Esophagus squamous epithelium (tissue), 5 donors: ENCODE results near the gene TMIE. TPM values are rescaled to one million over a fixed set of nuclear protein-coding genes. Genes with fewer than 3 reads are reported as not detected.
"Not testable (repeated sequence)": the region's sequence is repeated elsewhere in the genome, so short reads cannot be mapped to it uniquely, and the experiment has no call there.

ENCODE experiments used
- DNase-seq: peaks from one replicate; lab custom pipeline; 2025; lab: John Stamatoyannopoulos, UW
- H3K27ac ChIP-seq, 4 donors: fragments of 200-600 bp; sonication (generic); one replicate each; pipeline ENCODE4 v1.5.1; 2016 to 2019; ENCODE audit warnings: mild to moderate bottlenecking in 1 of 4
- H3K27me3 ChIP-seq, 4 donors: fragments of 200-600 bp; sonication (generic); 1 replicate in 3 of 4; 2 replicates in 1 of 4; pipeline versions ENCODE4 v1.5.1 to v1.6.0; 2017 to 2021; ENCODE audit warnings: antibody characterized with exemption in 1 of 4
- H3K36me3 ChIP-seq, 3 donors: fragments of 200-600 bp; sonication (generic); one replicate each; pipeline ENCODE4 v1.5.1; 2016 to 2019
- H3K4me1 ChIP-seq, 3 donors: fragments of 200-600 bp; sonication (generic); one replicate each; pipeline ENCODE4 v1.5.1; 2017 to 2019
- H3K4me3 ChIP-seq, 4 donors: fragments of 200-600 bp; sonication (generic); 1 replicate in 3 of 4; 2 replicates in 1 of 4; pipeline ENCODE4 v1.5.1; 2016 to 2019; ENCODE audit warnings: mild to moderate bottlenecking in 2 of 4, moderate library complexity in 1 of 4
- H3K9me3 ChIP-seq, 3 donors: fragments of 200-600 bp; sonication (generic); one replicate each; pipeline ENCODE4 v1.5.1; 2016 to 2019
- POLR2A ChIP-seq, 4 donors: fragments of 450-650 bp; IDR thresholded peaks; one replicate each; pipeline ENCODE4 v1.6.1; 2017; ENCODE audit warnings: antibody characterized with exemption in 4 of 4, mild to moderate bottlenecking in 4 of 4, moderate library complexity in 3 of 4
- WGBS, 2 donors: methylation state at CpG; one replicate each; pipeline ENCODE4 v1.1.5; 2018; 5-methylcytosine and 5-hydroxymethylcytosine counted together
- intact Hi-C: fragments of 100-400 bp; cut with DNase I; formaldehyde crosslinking; loops from one replicate; pipeline ENCODE4 v1.15.0; 2022
- total RNA-seq, 4 donors: library from RNA; depleted of rRNA; stranded (reverse); fragments of >200 nt; gene quantifications; one replicate each; pipeline ENCODE4 v1.1.0, GENCODE V29; 2016
- TF ChIP-seq, protein P1 (sequence below), 6 experiments: fragments of 450-650 bp in 4 of 6; fragments of 200-600 bp in 2 of 6; sonication (generic) in 2 of 6; IDR thresholded peaks; one replicate each; pipeline ENCODE4 v1.5.1; 2016 to 2019; ENCODE audit warnings: antibody characterized with exemption in 6 of 6, mild to moderate bottlenecking in 4 of 6, moderate library complexity in 4 of 6
- donor health status: DM: yes; HTN: yes; CAD: no.

TMIE gene
- total RNA-seq, 4 donors from 2014 or later: 0.18 to 1.1 (median 0.61) TPM

DNA sequence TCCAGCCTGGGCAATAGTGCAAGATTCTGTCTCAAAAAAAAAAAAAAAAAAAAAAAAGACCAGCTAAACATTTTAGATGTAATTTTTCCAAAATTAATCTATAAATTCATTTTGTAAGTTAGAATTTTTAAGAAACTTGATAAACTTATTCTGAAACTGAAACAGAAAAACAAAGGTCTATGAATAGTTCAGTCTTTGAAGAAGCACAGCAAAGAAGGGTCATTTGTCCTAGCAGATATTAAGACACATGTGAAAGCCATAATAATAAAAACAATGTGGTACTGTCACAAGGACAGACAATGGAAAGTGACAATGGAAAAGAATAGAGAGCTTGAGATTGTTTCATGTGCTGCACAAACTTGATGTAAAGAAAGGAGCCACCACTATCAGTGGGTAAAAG, 45.5 kb downstream of the TMIE start:
- no peak overlapping the region for H3K4me3 ChIP-seq
- DNase-seq: no peak
- H3K27me3 ChIP-seq: no peaks in the 10 kb centered on the region
- H3K9me3 ChIP-seq: no peaks in the 10 kb centered on the region
- TF ChIP-seq, protein P1, sequence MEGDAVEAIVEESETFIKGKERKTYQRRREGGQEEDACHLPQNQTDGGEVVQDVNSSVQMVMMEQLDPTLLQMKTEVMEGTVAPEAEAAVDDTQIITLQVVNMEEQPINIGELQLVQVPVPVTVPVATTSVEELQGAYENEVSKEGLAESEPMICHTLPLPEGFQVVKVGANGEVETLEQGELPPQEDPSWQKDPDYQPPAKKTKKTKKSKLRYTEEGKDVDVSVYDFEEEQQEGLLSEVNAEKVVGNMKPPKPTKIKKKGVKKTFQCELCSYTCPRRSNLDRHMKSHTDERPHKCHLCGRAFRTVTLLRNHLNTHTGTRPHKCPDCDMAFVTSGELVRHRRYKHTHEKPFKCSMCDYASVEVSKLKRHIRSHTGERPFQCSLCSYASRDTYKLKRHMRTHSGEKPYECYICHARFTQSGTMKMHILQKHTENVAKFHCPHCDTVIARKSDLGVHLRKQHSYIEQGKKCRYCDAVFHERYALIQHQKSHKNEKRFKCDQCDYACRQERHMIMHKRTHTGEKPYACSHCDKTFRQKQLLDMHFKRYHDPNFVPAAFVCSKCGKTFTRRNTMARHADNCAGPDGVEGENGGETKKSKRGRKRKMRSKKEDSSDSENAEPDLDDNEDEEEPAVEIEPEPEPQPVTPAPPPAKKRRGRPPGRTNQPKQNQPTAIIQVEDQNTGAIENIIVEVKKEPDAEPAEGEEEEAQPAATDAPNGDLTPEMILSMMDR (IDR thresholded peaks at IDR 0.05): no peak
- TF ChIP-seq POLR2A (IDR thresholded peaks at IDR 0.05): no peak
- H3K27ac ChIP-seq: no peak overlapping the region
- no peaks in the 10 kb centered on the region for H3K36me3 ChIP-seq
- H3K4me1 ChIP-seq: no peaks in the 10 kb centered on the region
- intact Hi-C loops: no loop called here

DNA sequence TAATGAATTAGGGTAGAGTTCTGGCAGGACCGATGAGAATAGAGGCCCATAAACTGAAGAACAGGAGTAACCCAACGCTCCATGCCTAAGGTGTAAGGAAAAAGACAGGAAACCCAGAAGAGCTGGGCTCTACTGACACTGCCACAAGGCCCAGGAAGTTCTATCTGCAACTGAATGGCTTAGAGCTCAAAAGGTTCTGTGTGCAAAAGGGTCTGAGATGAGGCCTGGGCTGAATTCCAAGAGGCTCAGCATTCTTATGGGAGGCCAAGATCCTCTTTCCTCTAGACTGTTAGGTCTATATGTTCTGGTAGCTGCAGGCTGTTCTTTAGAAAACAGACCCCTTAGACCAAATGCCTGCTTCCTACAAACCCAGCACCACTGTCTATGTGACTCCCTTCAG, 47.0 kb downstream of the TMIE start:
- Histone ChIP-seq H3K36me3 (no peaks in the 10 kb centered on the region), H3K27ac (no peak overlapping the region), H3K4me1 (no peaks in the 10 kb centered on the region), H3K27me3 (no peaks in the 10 kb centered on the region), H3K4me3 (no peak overlapping the region), H3K9me3 (no peaks in the 10 kb centered on the region)
- TF ChIP-seq, protein P1 (IDR thresholded peaks at IDR 0.05): no peak
- no peak for TF ChIP-seq POLR2A (IDR thresholded peaks at IDR 0.05)
- 67 to 77% methylated on average over 2 of the region's 2 CpGs for WGBS, 2 donors
- intact Hi-C loops: no loop called here
- DNase-seq: no peak

DNA sequence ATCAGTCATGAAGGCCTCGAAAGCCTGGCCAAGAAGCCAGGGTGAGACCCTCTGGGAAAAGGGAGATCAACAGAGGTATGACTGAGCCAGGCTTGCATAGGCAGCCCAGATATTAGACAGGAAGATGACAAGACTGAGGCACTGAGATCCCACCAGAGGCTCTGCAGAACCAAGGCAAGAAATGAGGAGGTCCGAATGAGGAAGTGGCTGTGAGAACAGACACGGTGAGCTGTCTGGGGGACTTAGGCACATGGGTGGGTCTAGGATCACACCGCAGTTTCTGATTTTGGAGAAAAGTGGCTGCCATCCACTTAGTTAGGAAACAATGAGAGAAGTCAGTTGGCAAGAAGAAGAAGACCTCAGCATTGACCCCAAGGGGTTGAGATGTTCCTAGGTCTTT, 47.9 kb downstream of the TMIE start:
- H3K27me3 ChIP-seq: no peaks in the 10 kb centered on the region
- no peaks in the 10 kb centered on the region for H3K4me1 ChIP-seq
- intact Hi-C loops: no loop called here
- no peaks in the 10 kb centered on the region for H3K9me3 ChIP-seq
- H3K36me3 ChIP-seq: no peaks in the 10 kb centered on the region
- WGBS, 2 donors: 74 to 79% methylated on average over 4 of the region's 4 CpGs
- H3K4me3 ChIP-seq: no peak overlapping the region
- DNase-seq: no peak
- TF ChIP-seq, protein P1 (IDR thresholded peaks at IDR 0.05): no peak
- no peak for TF ChIP-seq POLR2A (IDR thresholded peaks at IDR 0.05)
- H3K27ac ChIP-seq: no peak overlapping the region

DNA sequence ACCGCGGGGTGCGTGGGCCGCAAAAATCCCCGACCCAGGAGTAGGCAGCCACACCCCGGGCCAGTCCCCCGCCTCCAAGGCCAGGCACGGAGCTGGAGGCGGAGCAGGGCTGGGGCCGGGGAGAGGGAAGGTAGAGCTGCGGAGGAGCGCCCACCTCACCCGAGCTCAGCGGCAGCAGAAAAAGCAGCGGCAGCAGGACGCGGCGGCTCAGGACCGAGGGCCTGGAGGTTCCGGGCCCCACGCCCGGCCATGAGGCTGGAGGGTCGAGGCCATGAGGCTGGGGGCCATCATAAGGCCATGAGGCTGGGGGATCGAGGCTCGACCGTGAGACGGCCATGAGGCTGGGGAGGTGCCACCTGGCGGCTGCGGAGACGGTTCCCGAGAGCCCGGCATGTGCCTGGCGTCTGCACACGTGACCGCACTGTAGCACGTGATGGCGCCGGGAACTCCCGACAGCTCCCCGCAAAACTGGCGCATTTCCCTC, 49.4 kb downstream of the TMIE start:
- 92 to 96% methylated on average over 24 to 27 of the region's 41 CpGs for WGBS, 2 donors

DNA sequence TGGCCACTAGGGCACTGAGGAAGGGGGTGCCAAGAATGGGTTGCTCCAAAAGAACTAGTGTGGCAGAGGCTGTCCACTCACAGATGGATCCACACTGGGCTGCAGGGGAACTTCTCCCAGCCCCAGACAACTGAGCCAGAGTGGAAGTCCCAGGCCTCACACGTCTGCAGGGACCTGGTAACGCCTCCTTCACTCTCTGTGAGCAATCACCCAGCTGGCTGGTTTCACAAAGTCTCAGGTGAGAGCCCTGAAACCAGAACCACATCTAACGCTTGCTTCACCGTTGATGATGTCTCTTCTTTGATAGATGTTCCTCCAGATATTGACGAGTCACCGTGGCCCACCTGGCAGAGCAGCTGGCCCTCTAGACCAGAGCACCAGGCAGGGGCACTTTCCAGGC, 51.9 kb downstream of the TMIE start:
- WGBS, 2 donors: 69 to 73% methylated on average over 3 to 6 of the region's 6 CpGs
- intact Hi-C loops, H3K4me3 ChIP-seq, H3K36me3 ChIP-seq, H3K27me3 ChIP-seq, H3K4me1 ChIP-seq, H3K9me3 ChIP-seq, DNase-seq, H3K27ac ChIP-seq: not testable (repeated sequence)

More for the DNA sequence above, 49.4 kb downstream of the TMIE start:
- Histone ChIP-seq H3K27ac (no peak overlapping the region), H3K27me3 (no peaks in the 10 kb centered on the region), H3K4me1 (no peaks in the 10 kb centered on the region), H3K9me3 (no peaks in the 10 kb centered on the region), H3K36me3 (no peaks in the 10 kb centered on the region), H3K4me3 (no peak overlapping the region)
- TF ChIP-seq POLR2A (IDR thresholded peaks at IDR 0.05): no peak
- TF ChIP-seq, protein P1 (IDR thresholded peaks at IDR 0.05): no peak
- no peak for DNase-seq
- intact Hi-C loops: no loop called here

DNA sequence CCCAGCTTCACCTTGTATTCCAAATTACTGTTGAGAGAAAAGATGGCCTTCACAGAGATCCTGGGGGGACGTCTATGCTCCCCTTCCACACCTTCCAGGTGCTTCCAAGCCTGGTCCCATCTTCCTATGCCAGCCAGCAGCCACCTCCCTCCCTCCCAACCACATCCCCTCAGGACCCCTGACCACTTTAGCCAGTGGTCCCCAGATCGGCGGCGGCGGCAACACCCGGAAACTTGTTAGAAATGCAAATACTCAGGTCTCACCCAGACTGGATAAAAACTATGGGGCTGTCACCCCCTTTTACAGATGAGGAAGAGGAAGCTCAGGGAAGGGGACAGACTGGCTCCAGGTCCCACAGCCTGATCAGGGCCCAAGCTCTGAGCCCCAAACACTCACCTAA, 54.5 kb downstream of the TMIE start:
- H3K4me1 ChIP-seq: no peaks in the 10 kb centered on the region
- no peak for DNase-seq
- intact Hi-C loops: no loop called here
- TF ChIP-seq POLR2A (IDR thresholded peaks at IDR 0.05): no peak
- TF ChIP-seq, protein P1 (IDR thresholded peaks at IDR 0.05): no peak
- H3K27ac ChIP-seq: no peak overlapping the region
- H3K4me3 ChIP-seq: no peak overlapping the region
- WGBS, 2 donors: 94 to 95% methylated on average over 3 to 4 of the region's 6 CpGs
- H3K36me3 ChIP-seq: no peaks in the 10 kb centered on the region
- no peaks in the 10 kb centered on the region for H3K9me3 ChIP-seq
- H3K27me3 ChIP-seq: peaks cover 0 to 6% (median 0%) of the 10 kb centered on the region in 4 donors
